Natural killer cell treated with Interleukin-12 subunit alpha and Interleukin-12 subunit beta and Interleukin-15 and Interleukin-18, amount 100 ng/mL, for 72 hours (primary cell): Measurements from ENCODE around the gene CELF4. TPM values are rescaled to one million over a fixed set of nuclear protein-coding genes. Genes with fewer than 3 reads are reported as not detected.
A peak's percentile ranks its signal among the peaks of the same experiment; 100 is the strongest.

Experiments
- ATAC-seq, 2 donors: fragments of 150-1000 bp; cut with Tn5 transposase in 1 of 2; sonication (Bioruptor Pico), chemical (Tn5 transposase) in 1 of 2; 2 replicates each; pipeline ENCODE4 v1.10.0; 2021
- DNase-seq: peaks from one replicate; pipeline ENCODE4 v3.0.0; 2022; ENCODE audit warnings: low spot score
- H3K27ac Mint-ChIP-seq, 2 donors: 1 replicate in 1 of 2; 2 replicates in 1 of 2; pipeline ENCODE4 v1.8.0; 2022; ENCODE audit warnings: mixed read lengths in 2 of 2, mild to moderate bottlenecking in 1 of 2, moderate library complexity in 1 of 2
- H3K27me3 Mint-ChIP-seq, 2 donors: 1 replicate in 1 of 2; 2 replicates in 1 of 2; pipeline ENCODE4 v1.8.0; 2022; ENCODE audit warnings: mixed read lengths in 2 of 2
- H3K36me3 Mint-ChIP-seq: one replicate; pipeline ENCODE4 v1.8.0; 2022; ENCODE audit warnings: mixed read lengths
- H3K4me1 Mint-ChIP-seq, 2 donors: 1 replicate in 1 of 2; 2 replicates in 1 of 2; pipeline ENCODE4 v1.8.0; 2022; ENCODE audit warnings: low read depth in 2 of 2, mixed read lengths in 2 of 2, mild to moderate bottlenecking in 1 of 2
- H3K4me3 Mint-ChIP-seq: one replicate; pipeline ENCODE4 v1.8.0; 2022; ENCODE audit warnings: mixed read lengths
- H3K9me3 Mint-ChIP-seq: 2 replicates; pipeline ENCODE4 v1.8.0; 2022; ENCODE audit warnings: mixed read lengths
- total RNA-seq, 2 donors: library from RNA; stranded (reverse); gene quantifications; one replicate each; pipeline ENCODE4 v1.2.3, GENCODE V29; 2022

Gene CELF4
- total RNA-seq, 2 donors from 2014 or later = not detected

GRCh38 chr18:37537868-37538525 is 27.6 kb downstream of the CELF4 start:
- H3K36me3 Mint-ChIP-seq = no peaks in the 10 kb centered on the region
- no peak for DNase-seq
- H3K9me3 Mint-ChIP-seq = no peaks in the 10 kb centered on the region
- peak in 1 of 2 donors; percentile 15 for ATAC-seq
- H3K4me1 Mint-ChIP-seq = peaks cover 4 to 5% of the 10 kb centered on the region in 2 donors
- peaks cover 11 to 22% of the 10 kb centered on the region in 2 donors for H3K27me3 Mint-ChIP-seq
- H3K27ac Mint-ChIP-seq = no peak overlapping the region
- H3K4me3 Mint-ChIP-seq = no peak overlapping the region

- Mint-ChIP-seq H3K9me3 (no peaks in the 10 kb centered on the region), H3K4me1 (peaks cover 4 to 5% of the 10 kb centered on the region in 2 donors), H3K36me3 (no peaks in the 10 kb centered on the region), H3K27ac (no peak overlapping the region), H3K4me3 (no peak overlapping the region), H3K27me3 (peaks cover 11 to 18% of the 10 kb centered on the region in 2 donors)
- ATAC-seq (no peak), DNase-seq (no peak)
Observed at GRCh38 chr18:37536656-37537055, 28.9 kb downstream of the CELF4 start.

GRCh38 chr18:37535968-37536367 is 29.6 kb downstream of the CELF4 start:
- Mint-ChIP-seq H3K4me1 (peaks cover 4 to 5% of the 10 kb centered on the region in 2 donors), H3K9me3 (no peaks in the 10 kb centered on the region), H3K27me3 (peaks cover 11 to 14% of the 10 kb centered on the region in 2 donors), H3K4me3 (no peak overlapping the region), H3K36me3 (no peaks in the 10 kb centered on the region), H3K27ac (no peak overlapping the region)
- DNase-seq (no peak), ATAC-seq (no peak)

GRCh38 chr18:37534627-37535026 is 31.0 kb downstream of the CELF4 start:
- no peak overlapping the region for H3K27ac Mint-ChIP-seq
- DNase-seq = no peak
- H3K36me3 Mint-ChIP-seq = no peaks in the 10 kb centered on the region
- ATAC-seq = no peak
- H3K27me3 Mint-ChIP-seq = peaks cover 11 to 14% of the 10 kb centered on the region in 2 donors
- no peaks in the 10 kb centered on the region for H3K9me3 Mint-ChIP-seq
- no peak overlapping the region for H3K4me3 Mint-ChIP-seq
- peaks cover 5 to 7% of the 10 kb centered on the region in 2 donors for H3K4me1 Mint-ChIP-seq

- peaks cover 9 to 11% of the 10 kb centered on the region in 2 donors for H3K27me3 Mint-ChIP-seq
- no peaks in the 10 kb centered on the region for H3K9me3 Mint-ChIP-seq
- no peak overlapping the region for H3K4me3 Mint-ChIP-seq
- H3K27ac Mint-ChIP-seq = no peak overlapping the region
- H3K36me3 Mint-ChIP-seq = no peaks in the 10 kb centered on the region
- peaks cover 5 to 7% of the 10 kb centered on the region in 2 donors for H3K4me1 Mint-ChIP-seq
- no peak for DNase-seq
- ATAC-seq = no peak
Observed at GRCh38 chr18:37533647-37534584, 31.7 kb downstream of the CELF4 start.

GRCh38 chr18:37532917-37533316 is 32.7 kb downstream of the CELF4 start:
- H3K27me3 Mint-ChIP-seq = peaks cover under 1 to 3% of the 10 kb centered on the region in 2 donors
- no peak overlapping the region for H3K4me3 Mint-ChIP-seq
- no peak for DNase-seq
- no peaks in the 10 kb centered on the region for H3K36me3 Mint-ChIP-seq
- H3K27ac Mint-ChIP-seq = no peak overlapping the region
- no peak for ATAC-seq
- H3K4me1 Mint-ChIP-seq = peaks cover 0 to 3% of the 10 kb centered on the region in 2 donors
- no peaks in the 10 kb centered on the region for H3K9me3 Mint-ChIP-seq

- Mint-ChIP-seq H3K36me3 (no peaks in the 10 kb centered on the region), H3K9me3 (no peaks in the 10 kb centered on the region), H3K4me1 (peaks cover 0 to 3% of the 10 kb centered on the region in 2 donors), H3K27me3 (peaks cover 19% of the 10 kb centered on the region in 2 donors), H3K4me3 (no peak overlapping the region), H3K27ac (no peak overlapping the region)
- ATAC-seq (no peak), DNase-seq (no peak)
Observed at GRCh38 chr18:37529863-37530262, 35.7 kb downstream of the CELF4 start.

- no peaks in the 10 kb centered on the region for H3K36me3 Mint-ChIP-seq
- no peak overlapping the region for H3K27ac Mint-ChIP-seq
- peaks cover 20 to 22% of the 10 kb centered on the region in 2 donors for H3K27me3 Mint-ChIP-seq
- DNase-seq = no peak
- H3K4me1 Mint-ChIP-seq = peaks cover 0 to 3% of the 10 kb centered on the region in 2 donors
- H3K4me3 Mint-ChIP-seq = no peak overlapping the region
- no peaks in the 10 kb centered on the region for H3K9me3 Mint-ChIP-seq
- ATAC-seq = no peak
Observed at GRCh38 chr18:37529296-37529695, 36.3 kb downstream of the CELF4 start.

GRCh38 chr18:37527395-37527794 is 38.2 kb downstream of the CELF4 start:
- Mint-ChIP-seq H3K4me1 (peaks cover 0 to 3% of the 10 kb centered on the region in 2 donors), H3K27ac (no peak overlapping the region), H3K27me3 (peaks cover 23 to 27% of the 10 kb centered on the region in 2 donors), H3K36me3 (no peaks in the 10 kb centered on the region), H3K9me3 (no peaks in the 10 kb centered on the region), H3K4me3 (no peak overlapping the region)
- DNase-seq (no peak), ATAC-seq (no peak)

GRCh38 chr18:37525262-37525585 is 40.4 kb downstream of the CELF4 start:
- Mint-ChIP-seq H3K9me3 (no peaks in the 10 kb centered on the region), H3K36me3 (no peaks in the 10 kb centered on the region), H3K27ac (no peak overlapping the region), H3K27me3 (peaks cover 30 to 34% of the 10 kb centered on the region in 2 donors), H3K4me3 (no peak overlapping the region), H3K4me1 (no peaks in the 10 kb centered on the region)
- DNase-seq (no peak), ATAC-seq (no peak)

GRCh38 chr18:37524498-37525261 is 40.9 kb downstream of the CELF4 start:
- DNase-seq (peak; percentile 44), ATAC-seq (no peak)
- Mint-ChIP-seq H3K36me3 (no peaks in the 10 kb centered on the region), H3K9me3 (no peaks in the 10 kb centered on the region), H3K4me1 (no peaks in the 10 kb centered on the region), H3K27ac (no peak overlapping the region), H3K27me3 (peaks cover 30 to 34% of the 10 kb centered on the region in 2 donors), H3K4me3 (no peak overlapping the region)

- no peaks in the 10 kb centered on the region for H3K9me3 Mint-ChIP-seq
- no peaks in the 10 kb centered on the region for H3K4me1 Mint-ChIP-seq
- no peaks in the 10 kb centered on the region for H3K36me3 Mint-ChIP-seq
- ATAC-seq (no peak), DNase-seq (no peak)
- H3K4me3 Mint-ChIP-seq = no peak overlapping the region
- H3K27ac Mint-ChIP-seq = no peak overlapping the region
- peaks cover 30 to 34% of the 10 kb centered on the region in 2 donors for H3K27me3 Mint-ChIP-seq
Observed at GRCh38 chr18:37524139-37524497, 41.5 kb downstream of the CELF4 start.

- Mint-ChIP-seq H3K27ac (no peak overlapping the region), H3K36me3 (no peaks in the 10 kb centered on the region), H3K4me3 (no peak overlapping the region), H3K9me3 (no peaks in the 10 kb centered on the region), H3K4me1 (no peaks in the 10 kb centered on the region), H3K27me3 (peaks cover 28 to 30% of the 10 kb centered on the region in 2 donors)
- no peak for ATAC-seq
- DNase-seq = peak; percentile 8
Observed at GRCh38 chr18:37521510-37522465, 43.8 kb downstream of the CELF4 start.
